Vagina (tissue), 2 donors: ENCODE data around the gene SMPDL3B.

ENCODE experiments used
- POLR2A ChIP-seq, 2 donors: fragments of 450-650 bp; IDR thresholded peaks; one replicate each; pipeline ENCODE4 v1.6.1; 2017; ENCODE audit warnings: antibody characterized with exemption in 2 of 2, mild to moderate bottlenecking in 2 of 2, moderate library complexity in 2 of 2
- POLR2AphosphoS5 ChIP-seq, 2 donors: sonication (generic); formaldehyde crosslinking; IDR thresholded peaks; one replicate each; pipeline ENCODE4 v1.9.0; 2017; ENCODE audit warnings: antibody characterized with exemption in 2 of 2, mild to moderate bottlenecking in 2 of 2, low read depth in 1 of 2; ENCODE audit not compliant: insufficient read depth in 1 of 2
- TF ChIP-seq, protein P1 (sequence below), 3 experiments: fragments of 450-650 bp in 2 of 3; fragments of 200-600 bp in 1 of 3; sonication (generic) in 1 of 3; IDR thresholded peaks; one replicate each; pipeline ENCODE4 v1.5.1; 2017 to 2019; ENCODE audit warnings: antibody characterized with exemption in 3 of 3, mild to moderate bottlenecking in 2 of 3, moderate library complexity in 2 of 3

DNA sequence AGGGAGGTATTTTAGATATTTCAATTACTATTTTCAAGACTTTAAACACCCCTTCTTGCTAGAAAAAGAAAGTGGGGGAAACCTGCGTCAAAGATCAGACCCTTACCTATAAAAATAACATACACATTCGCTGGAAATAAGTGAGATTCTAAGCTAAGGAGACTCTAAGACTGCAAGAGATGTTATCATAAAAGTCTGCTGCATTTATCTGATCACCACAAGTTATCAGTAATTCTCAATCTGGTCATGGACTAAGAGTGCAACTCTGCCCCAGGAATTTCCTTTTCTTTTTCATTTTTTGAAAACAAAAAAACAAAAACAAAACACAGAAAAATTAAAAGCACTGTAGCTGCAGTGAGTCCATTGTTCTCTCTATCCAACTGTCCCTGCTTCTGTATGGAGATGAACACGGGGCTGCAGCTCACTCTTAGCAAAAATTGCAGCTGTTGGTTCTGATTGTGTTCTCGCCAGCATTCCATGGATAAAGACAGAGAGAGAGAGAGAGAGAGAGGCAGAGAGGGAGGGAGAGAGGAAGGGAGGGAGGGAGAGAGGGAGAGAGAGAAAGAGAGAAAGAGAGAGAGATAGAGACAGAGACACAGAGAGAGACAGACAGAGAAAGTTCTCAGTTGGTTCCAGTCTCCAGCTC, 39.1 kb downstream of the SMPDL3B start:
- TF ChIP-seq, protein P1, sequence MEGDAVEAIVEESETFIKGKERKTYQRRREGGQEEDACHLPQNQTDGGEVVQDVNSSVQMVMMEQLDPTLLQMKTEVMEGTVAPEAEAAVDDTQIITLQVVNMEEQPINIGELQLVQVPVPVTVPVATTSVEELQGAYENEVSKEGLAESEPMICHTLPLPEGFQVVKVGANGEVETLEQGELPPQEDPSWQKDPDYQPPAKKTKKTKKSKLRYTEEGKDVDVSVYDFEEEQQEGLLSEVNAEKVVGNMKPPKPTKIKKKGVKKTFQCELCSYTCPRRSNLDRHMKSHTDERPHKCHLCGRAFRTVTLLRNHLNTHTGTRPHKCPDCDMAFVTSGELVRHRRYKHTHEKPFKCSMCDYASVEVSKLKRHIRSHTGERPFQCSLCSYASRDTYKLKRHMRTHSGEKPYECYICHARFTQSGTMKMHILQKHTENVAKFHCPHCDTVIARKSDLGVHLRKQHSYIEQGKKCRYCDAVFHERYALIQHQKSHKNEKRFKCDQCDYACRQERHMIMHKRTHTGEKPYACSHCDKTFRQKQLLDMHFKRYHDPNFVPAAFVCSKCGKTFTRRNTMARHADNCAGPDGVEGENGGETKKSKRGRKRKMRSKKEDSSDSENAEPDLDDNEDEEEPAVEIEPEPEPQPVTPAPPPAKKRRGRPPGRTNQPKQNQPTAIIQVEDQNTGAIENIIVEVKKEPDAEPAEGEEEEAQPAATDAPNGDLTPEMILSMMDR (IDR thresholded peaks at IDR 0.05) = no peak
- no peak for TF ChIP-seq POLR2A (IDR thresholded peaks at IDR 0.05)
- TF ChIP-seq POLR2AphosphoS5 (IDR thresholded peaks at IDR 0.05; ENCODE audit: insufficient read depth in 1 of 2, low read depth in 1 of 2) = no peak
